ENCODE data around the gene CFAP99.

- TF ChIP-seq, protein P1, sequence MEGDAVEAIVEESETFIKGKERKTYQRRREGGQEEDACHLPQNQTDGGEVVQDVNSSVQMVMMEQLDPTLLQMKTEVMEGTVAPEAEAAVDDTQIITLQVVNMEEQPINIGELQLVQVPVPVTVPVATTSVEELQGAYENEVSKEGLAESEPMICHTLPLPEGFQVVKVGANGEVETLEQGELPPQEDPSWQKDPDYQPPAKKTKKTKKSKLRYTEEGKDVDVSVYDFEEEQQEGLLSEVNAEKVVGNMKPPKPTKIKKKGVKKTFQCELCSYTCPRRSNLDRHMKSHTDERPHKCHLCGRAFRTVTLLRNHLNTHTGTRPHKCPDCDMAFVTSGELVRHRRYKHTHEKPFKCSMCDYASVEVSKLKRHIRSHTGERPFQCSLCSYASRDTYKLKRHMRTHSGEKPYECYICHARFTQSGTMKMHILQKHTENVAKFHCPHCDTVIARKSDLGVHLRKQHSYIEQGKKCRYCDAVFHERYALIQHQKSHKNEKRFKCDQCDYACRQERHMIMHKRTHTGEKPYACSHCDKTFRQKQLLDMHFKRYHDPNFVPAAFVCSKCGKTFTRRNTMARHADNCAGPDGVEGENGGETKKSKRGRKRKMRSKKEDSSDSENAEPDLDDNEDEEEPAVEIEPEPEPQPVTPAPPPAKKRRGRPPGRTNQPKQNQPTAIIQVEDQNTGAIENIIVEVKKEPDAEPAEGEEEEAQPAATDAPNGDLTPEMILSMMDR (optimal IDR thresholded peaks at IDR 0.05 in 1 of 3, IDR thresholded peaks at IDR 0.05 in 1 of 3, conservative IDR thresholded peaks at IDR 0.05 in 1 of 3; ENCODE audit: extremely low read depth in 1 of 3, insufficient read depth in 2 of 3, low read length in 3 of 3): no peak
- no peak for TF ChIP-seq EZH2 (IDR thresholded peaks at IDR 0.05; ENCODE audit: low read length)
These were observed 61.9 kb downstream of the CFAP99 start for GRCh38 chr4:2480649-2481048.

Measured in keratinocyte (primary cell).